CD4-positive, alpha-beta T cell treated with Interleukin-2 at 100 ng/mL for 4 hours (primary cell): ENCODE results near the gene MLIP.

ENCODE experiments used
- DNase-seq: peaks from one replicate; pipeline ENCODE4 v3.0.0-alpha.2; 2020; ENCODE audit warnings: low spot score

The MLIP gene

GRCh38 chr6:54282186-54282585 is 170.9 kb downstream of the MLIP start:
- no peak for DNase-seq

GRCh38 chr6:54284161-54284860 is 173.1 kb downstream of the MLIP start:
- no peak for DNase-seq

DNA sequence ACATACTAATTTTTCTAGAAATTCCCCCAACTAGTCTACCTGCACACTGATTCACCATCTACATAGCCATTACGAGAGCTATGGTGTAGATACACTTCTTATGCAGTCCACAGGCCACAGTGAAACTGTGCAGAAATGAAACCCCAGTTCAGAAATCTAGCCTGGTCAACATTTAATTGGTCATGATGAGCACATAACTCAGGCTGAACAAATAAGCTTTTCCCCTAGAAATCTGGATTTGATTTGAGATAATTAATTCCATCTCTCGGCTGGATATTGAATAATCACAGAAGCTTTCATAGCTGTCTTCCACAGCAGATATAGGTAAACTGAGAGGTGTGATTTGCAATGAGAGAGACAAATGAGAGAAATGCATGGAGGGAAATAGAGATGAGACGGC is 174.4 kb downstream of the MLIP start:
- no peak for DNase-seq

GRCh38 chr6:54286141-54286540 is 174.9 kb downstream of the MLIP start:
- no peak for DNase-seq

- no peak for DNase-seq
These were observed 177.2 kb downstream of the MLIP start for GRCh38 chr6:54288474-54288873.

DNA sequence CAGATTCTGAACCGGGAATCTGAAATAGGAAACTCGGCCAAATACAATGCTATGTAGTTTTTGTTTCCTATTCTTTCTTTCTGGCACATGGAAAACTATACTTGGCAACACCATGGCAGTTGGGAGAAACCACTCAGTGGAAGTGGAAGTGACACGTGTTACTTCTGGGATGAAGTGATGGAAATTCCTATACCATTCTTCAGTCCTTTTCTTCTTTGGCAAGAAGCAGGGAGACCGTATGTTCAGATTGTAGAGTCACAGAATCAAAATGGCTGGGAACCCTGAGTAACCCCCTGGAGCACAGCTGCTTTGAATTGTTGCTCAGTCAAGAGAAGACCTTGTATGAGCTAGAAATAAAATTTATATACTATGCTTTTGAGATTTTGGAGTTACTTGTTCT is 178.2 kb downstream of the MLIP start:
- no peak for DNase-seq

DNA sequence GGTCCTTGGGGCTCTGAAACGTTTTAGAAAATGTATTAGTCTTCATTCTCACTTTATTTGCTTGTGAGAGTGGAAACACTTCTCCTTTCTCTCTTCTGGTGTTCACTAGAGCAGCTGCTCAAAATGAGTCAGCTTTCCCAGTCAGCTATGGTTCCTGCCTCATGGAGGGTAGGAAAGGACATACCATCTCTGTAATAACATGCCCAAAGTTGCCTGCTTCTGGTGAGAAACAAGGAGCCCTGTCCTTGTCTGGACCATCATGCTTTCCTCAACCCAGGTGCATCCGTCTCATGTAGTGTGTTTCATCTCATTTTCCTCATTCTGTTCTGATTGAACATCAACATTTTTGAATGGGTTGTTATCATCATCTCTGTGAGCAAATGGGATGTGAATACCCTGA is 179.9 kb downstream of the MLIP start:
- DNase-seq = no peak

DNA sequence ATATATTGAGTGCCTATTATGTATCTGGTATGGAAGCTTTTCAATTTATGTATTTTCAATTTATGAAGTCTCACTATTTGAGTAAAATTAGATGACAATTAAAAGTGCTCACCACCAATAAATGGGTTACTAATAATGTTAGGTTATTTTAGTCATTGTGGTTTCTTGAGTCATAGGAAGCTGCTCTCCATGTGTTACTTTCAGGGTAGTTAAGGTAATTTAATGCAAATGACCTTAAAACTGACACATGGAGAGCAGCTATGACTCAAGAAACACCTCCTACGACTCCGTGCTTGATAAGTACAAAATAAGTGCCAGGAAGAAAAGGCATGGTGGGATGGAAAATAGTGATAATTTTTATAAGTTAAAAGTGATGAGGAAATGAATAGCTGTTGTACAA is 180.5 kb downstream of the MLIP start:
- DNase-seq = no peak

- no peak for DNase-seq
These were observed 183.8 kb downstream of the MLIP start for GRCh38 chr6:54294965-54295532.

- no peak for DNase-seq
These were observed 188.5 kb downstream of the MLIP start for GRCh38 chr6:54299542-54300269.

DNA sequence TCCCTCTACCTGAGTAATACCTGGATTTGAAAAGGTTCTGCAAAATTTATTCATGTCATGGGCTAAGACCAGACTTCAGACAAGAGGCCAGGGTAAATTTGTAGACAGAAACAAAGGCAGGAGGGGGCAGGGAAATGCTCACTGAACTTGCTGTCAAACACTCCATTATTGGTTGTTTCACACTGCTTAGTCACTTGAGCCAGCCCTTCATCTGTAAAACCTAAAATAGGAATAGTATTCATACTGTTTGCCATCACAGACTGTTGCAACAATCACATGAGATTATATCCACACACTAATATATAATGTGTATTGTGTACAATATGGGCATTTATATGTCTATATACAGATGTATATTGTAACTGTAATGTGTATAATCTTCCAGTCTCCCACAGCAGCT is 190.5 kb downstream of the MLIP start:
- no peak for DNase-seq

DNA sequence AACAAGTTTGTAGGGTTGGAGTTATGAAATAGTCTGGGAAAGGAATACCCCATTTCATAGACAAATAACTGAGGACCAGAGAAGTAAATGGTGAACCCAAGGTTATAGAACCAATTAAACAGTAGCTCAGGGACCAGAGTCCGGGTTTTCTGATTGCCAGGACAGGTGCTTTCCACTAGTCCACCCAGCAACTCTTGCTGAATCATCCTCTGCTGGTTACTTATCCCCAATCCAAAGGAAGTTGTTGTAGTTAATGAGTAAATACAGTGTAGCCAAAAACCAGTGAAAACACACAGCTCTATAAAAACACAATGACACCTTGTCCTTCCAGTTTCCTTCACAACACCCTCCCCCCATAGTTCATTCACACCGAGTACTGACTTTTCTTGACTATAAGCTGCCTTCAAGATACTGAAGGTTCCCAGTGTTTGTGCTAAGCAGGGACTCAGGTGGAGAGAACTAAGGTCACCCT is 196.2 kb downstream of the MLIP start:
- no peak for DNase-seq

DNA sequence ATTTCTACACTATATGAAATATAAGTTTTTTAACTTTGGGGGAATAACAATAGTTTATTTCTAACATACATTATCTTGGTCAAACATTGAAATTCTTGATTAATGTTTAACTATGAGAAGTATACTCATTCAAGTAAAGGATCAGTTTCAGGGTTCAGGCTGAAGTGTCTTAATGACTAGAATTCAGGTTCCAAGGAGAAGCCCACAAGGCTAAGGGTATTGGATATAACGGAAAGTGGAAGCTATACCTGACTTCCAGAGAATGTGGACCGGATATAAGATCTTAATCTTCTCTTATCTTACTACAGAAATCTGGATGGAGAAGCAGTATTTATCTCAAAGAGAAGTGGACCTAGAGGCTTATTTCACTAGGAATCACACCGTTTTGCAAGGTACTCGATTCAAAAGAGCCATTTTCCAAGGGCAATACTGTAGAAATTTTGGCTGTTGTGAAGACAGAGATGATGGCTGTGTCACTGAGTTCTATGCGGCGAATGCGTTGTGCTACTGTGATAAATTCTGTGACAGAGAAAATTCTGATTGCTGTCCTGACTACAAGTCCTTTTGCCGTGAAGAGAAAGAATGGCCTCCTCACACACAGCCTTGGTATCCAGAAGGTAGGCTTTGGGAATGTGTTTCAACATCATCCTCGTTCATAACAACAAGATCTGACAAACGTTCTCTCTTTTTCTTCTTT is 197.2 kb downstream of the MLIP start, which contains the start of gene TINAG:
TSS of gene TINAG (plus strand) at position 153 of the 697 bp plus-strand sequence. CDS start at position 263, 110 bp downstream.
- DNase-seq = no peak

- no peak for DNase-seq
These were observed 197.7 kb downstream of the MLIP start for GRCh38 chr6:54308986-54309315.

DNA sequence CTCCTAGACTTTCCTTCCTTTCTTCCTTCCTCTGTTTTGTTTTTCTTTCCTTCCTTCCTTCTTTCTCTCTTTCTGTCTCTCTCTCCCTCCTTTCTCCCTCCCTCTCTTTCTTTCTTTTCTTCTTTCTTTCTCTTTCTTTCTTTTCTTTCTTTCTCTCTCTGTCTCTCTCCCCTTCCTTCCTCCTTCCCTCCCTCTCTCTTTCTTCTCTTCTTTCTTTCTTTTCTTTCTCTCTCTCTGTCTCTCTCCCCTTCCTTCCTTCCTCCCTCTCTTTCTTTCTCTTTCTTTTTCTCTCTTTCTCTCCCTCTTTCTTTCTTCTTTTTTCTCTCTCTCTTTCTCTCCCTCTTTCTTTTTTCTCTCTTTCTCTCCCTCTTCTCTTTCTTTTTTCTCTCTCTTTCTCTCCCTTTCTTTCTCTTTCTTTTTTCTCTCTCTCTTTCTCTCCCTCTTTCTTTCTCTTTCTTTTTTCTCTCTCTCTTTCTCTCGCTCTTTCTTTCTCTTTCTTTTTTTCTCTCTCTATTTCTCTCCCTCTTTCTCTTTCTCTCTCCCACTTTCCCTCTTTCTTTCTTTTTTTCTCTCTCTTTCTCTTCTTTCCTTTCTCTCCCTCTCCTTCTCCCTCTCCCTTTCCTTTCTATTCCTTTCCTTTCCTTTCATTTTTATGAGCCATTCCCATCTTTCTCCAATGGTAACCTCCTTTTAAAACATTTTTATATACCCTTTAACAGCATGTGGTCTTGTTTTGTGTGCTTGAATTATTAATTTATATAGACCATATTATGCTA is 199.3 kb downstream of the MLIP start:
- DNase-seq = no peak

GRCh38 chr6:54315656-54316055 is 204.4 kb downstream of the MLIP start:
- no peak for DNase-seq
